GM12865 (cell line): ENCODE results near the gene KRT79.

Experiments
- DNase-seq: peaks from one replicate; pipeline ENCODE4 v3.0.0; 2010; ENCODE audit warnings: low read depth
- H3K4me3 ChIP-seq: 2 replicates; pipeline ENCODE4 v1.5.1; 2011; ENCODE audit warnings: mild to moderate bottlenecking, low read depth, low read length, control low read depth
- TF ChIP-seq, protein P1 (sequence below): IDR thresholded peaks from 2 replicates; pipeline ENCODE4 v1.5.1; 2011; ENCODE audit warnings: low read length, control low read depth, low read depth, inconsistent platforms; ENCODE audit not compliant: insufficient read depth; ENCODE audit errors: missing control alignments

The KRT79 gene

GRCh38 chr12:52822771-52823510 is 11.2 kb downstream of the KRT79 start:
- H3K4me3 ChIP-seq: no peak overlapping the region
- TF ChIP-seq, protein P1, sequence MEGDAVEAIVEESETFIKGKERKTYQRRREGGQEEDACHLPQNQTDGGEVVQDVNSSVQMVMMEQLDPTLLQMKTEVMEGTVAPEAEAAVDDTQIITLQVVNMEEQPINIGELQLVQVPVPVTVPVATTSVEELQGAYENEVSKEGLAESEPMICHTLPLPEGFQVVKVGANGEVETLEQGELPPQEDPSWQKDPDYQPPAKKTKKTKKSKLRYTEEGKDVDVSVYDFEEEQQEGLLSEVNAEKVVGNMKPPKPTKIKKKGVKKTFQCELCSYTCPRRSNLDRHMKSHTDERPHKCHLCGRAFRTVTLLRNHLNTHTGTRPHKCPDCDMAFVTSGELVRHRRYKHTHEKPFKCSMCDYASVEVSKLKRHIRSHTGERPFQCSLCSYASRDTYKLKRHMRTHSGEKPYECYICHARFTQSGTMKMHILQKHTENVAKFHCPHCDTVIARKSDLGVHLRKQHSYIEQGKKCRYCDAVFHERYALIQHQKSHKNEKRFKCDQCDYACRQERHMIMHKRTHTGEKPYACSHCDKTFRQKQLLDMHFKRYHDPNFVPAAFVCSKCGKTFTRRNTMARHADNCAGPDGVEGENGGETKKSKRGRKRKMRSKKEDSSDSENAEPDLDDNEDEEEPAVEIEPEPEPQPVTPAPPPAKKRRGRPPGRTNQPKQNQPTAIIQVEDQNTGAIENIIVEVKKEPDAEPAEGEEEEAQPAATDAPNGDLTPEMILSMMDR: no peak
- no peak for DNase-seq

DNA sequence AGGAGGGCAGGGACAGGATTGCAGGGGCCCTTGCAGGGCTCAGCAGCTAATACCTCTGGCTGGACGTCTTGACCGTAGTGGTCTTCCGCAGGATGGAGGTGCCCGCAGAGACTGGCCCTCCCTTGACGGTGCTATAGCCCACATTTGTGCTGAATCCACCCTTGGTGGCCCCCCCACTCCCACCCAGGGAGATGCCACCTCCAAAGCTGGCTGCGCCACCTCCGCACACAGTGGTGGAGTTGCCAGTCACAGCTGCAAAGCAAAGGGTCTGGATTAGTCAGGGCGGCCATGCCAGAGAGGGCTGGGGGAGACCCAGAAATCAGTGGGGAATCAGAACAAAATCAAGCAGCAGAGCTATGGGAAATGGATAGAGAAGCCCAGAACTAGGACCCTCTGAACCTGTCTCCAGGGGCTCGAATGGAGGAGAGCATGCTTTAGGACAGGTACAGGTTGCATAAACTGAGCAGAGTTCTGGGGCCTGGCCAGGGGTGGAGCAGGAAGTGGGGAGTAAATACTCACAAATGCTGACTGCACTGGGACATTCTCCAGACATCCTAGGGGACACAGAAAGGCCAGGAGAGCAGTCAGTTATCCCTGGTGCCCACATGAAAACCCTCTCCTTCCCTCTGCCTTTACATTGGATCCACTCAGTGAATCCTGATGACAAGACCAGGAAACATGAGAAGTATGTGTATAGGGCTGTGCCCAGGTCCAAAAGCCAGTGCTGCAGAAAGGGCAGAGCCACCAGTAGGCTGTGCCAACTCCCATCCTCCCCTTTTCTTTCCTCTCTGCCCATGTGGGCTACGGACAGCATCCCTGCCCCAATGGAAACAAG is 12.1 kb downstream of the KRT79 start:
- DNase-seq: no peak
- no peak overlapping the region for H3K4me3 ChIP-seq
- TF ChIP-seq, protein P1: no peak

DNA sequence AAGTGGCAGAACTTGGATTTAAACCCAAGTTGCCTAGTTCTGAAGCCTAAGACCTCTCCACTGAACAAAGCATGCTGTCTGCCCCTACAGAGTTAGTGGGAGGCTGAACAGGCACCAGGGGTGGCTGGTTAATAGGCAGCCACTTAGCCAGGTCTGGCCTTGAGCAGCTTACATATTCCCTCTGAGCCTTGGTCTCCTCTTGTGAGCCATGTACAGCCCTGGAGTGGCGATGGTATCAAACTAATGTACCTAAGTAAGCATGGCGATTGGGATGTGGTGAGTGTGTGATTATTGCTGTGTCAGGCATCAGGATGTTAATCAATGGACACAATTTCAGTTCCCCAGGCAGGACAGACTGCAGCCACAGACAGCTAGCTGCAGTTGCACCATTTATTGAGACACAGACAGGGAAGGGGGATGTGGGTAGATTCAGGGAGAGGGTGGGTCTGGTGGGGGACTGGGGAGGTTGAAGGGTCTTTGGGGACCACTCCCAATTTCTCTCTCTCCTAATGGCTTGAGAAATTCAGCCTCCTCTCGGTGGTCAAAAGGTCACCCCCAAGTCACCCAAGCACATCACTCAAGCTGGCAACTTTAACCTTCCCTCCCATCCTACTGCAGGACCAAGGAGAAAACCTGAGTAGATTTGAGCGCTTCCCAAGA is 12.9 kb downstream of the KRT79 start:
- H3K4me3 ChIP-seq: no peak overlapping the region
- TF ChIP-seq, protein P1: no peak
- DNase-seq: no peak

GRCh38 chr12:52820521-52820920 is 13.6 kb downstream of the KRT79 start:
- TF ChIP-seq, protein P1: no peak
- no peak for DNase-seq
- H3K4me3 ChIP-seq: no peak overlapping the region

DNA sequence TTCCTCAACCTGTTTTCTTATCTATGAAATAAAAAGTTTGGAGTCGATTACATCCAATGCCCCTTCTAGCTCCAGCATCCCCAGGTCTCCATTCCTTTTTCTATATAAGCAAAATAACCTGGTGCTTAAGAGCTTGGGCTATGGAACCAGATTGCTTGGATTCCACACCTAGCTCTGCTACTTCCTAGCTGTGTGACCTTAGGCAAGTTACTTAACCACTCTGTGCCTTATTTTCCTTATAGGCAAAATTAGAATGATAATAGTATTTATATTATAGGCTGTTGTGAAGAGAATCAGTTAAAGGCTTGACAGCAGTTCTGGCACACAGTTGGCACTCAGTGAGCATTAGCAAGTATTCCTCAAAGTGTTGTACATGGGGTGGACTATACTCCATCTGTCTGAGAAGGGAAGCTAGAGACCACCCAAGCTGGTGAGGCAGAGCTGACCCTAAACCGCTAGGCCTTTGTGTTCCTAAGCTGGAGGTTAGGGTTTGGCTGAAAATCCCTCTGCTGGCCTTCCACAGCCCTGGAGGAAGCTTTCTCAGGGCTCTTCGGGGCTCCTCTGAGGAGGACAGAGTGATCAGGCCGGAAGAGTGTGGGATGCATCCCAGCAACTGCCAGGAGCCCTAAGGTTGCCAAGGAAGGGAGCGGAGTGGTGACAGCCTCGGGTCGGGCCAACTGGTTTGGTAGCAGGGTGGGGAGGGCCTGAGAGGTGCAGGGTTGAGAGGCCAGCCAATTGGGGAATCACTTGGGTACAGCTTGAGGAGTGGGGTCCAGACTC is 14.2 kb downstream of the KRT79 start:
- H3K4me3 ChIP-seq: no peak overlapping the region
- TF ChIP-seq, protein P1: no peak
- no peak for DNase-seq

- no peak overlapping the region for H3K4me3 ChIP-seq
- TF ChIP-seq, protein P1: no peak
- no peak for DNase-seq
Observed at GRCh38 chr12:52818887-52819420, 15.2 kb downstream of the KRT79 start.
